ENCODE data around the gene ZNF124. TPM values are rescaled to one million over a fixed set of nuclear protein-coding genes. Genes with fewer than 3 reads are reported as not detected.

ZNF124 gene
- polyA plus RNA-seq, 1 of the 3 experiments (the other 2 are of a cell fraction): 2.7 TPM

DNA sequence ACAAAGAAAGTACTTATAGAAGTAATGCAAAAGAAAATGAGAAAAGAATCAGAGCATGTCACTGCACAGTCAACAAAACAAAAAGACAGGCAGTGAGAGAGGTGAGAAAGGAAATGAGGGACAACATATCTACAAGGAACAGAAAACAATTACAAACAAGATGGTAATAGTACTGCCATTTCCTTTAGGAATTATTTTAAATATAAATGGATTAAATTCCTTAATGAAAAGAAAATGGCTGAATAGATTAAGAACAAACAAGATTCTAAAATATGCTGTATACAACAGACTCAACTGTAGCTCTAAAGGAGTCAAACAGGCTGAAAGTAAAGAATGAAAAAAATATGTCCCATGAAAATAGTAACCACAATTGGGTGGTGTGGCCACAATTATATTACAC is 22.1 kb upstream of the ZNF124 start:
- no peaks in the 10 kb centered on the region; the same call in 1 of the 2 replicates for H3K9me2 ChIP-seq
- peaks cover 72 to 93% of the 10 kb centered on the region in 2 experiments for H3K36me3 ChIP-seq (replicated peaks in 1 of 2; ENCODE audit: control insufficient read depth in 1 of 2, insufficient read depth in 2 of 2, low read length in 1 of 2)
- TF ChIP-seq MXI1 (IDR thresholded peaks at IDR 0.05; ENCODE audit: low read depth, low read length) (no peak), EZH2phosphoT487 (IDR thresholded peaks at IDR 0.05; ENCODE audit: borderline replicate concordance, low read depth) (no peak)
- H4K20me1 ChIP-seq (ENCODE audit: insufficient read depth): no peaks in the 10 kb centered on the region
- no peak overlapping the region for H2AFZ ChIP-seq (ENCODE audit: low read depth)
- CTCF ChIA-PET: no interaction called here
- no peaks in the 10 kb centered on the region for H3K27me3 ChIP-seq (ENCODE audit: insufficient read depth)
- H3K9ac ChIP-seq: no peak overlapping the region
- H3K27ac ChIP-seq (ENCODE audit: low read depth in 2 of 2, low read length in 1 of 2): no peak overlapping the region
- H3K9me3 ChIP-seq: peaks cover 50% of the 10 kb centered on the region
- DNase-seq: no peak
- no peak overlapping the region for H3K4me2 ChIP-seq
- POLR2A ChIA-PET: no interaction called here
- no peak overlapping the region for H3K4me3 ChIP-seq (ENCODE audit: low read depth in 2 of 2, low read length in 1 of 2)
- no peaks in the 10 kb centered on the region for H3K4me1 ChIP-seq (ENCODE audit: control insufficient read depth in 1 of 2, insufficient read depth in 2 of 2, low read depth in 1 of 2, low read length in 1 of 2)
- H3K79me2 ChIP-seq (ENCODE audit: insufficient read depth): peaks cover 3% of the 10 kb centered on the region; the same call in 1 of the 2 replicates
- H3F3A ChIP-seq (replicated peaks; ENCODE audit: insufficient read depth): no peaks in the 10 kb centered on the region

DNA sequence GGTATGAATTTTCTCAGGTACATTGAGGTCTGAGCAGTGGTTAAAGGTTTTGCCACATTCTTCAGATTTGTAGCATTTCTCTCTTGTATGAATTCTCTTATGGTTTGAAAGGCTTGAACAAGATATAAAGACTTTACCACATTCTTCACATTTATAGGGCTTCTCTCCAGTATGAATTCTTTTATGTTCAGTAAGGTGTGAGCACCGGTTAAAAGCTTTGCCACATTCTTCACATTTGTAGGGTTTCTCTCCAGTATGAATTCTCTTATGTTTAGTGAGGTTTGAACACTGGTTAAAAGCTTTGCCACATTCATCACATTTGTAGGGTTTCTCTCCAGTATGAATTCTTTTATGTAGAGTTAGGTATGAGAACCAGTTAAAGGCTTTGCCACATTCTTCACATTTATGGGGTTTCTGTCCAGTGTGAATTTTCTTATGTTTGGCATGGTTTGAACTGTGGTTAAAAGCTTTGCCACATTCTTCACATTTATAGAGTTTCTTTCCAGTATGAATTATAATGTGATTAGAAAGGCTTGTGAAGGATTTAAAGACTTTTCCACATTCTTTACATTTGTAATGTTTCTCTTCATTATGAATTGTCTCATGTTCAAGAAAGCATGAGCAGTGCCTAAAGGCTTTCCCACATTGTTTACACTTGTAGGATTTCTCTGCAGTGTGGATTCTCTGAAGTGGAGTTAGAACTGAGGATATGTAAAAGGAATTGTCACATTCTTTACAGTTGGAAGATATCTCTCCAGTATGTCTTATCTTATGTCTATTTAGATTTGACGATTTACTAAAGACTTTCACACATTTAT is 18.4 kb upstream of the ZNF124 start:
- Histone ChIP-seq H3K79me2 (ENCODE audit: insufficient read depth) (peaks cover 3% of the 10 kb centered on the region; the same call in 1 of the 2 replicates), H3K9me3 (peaks cover 64% of the 10 kb centered on the region), H3K4me2 (no peak overlapping the region), H3K9me2 (0 out of 2 replicates have a peak, but pooled peaks cover 2% of the 10 kb centered on the region), H3K27ac (ENCODE audit: low read depth in 2 of 2, low read length in 1 of 2) (no peak overlapping the region), H3K4me3 (ENCODE audit: low read depth in 2 of 2, low read length in 1 of 2) (no peak overlapping the region), H3K36me3 (replicated peaks in 1 of 2; ENCODE audit: control insufficient read depth in 1 of 2, insufficient read depth in 2 of 2, low read length in 1 of 2) (peaks cover 45 to 87% of the 10 kb centered on the region in 2 experiments), H3K4me1 (ENCODE audit: control insufficient read depth in 1 of 2, insufficient read depth in 2 of 2, low read depth in 1 of 2, low read length in 1 of 2) (no peaks in the 10 kb centered on the region), H2AFZ (ENCODE audit: low read depth) (no peak overlapping the region), H3K9ac (no peak overlapping the region), H4K20me1 (ENCODE audit: insufficient read depth) (no peaks in the 10 kb centered on the region), H3K27me3 (ENCODE audit: insufficient read depth) (no peaks in the 10 kb centered on the region), H3F3A (replicated peaks; ENCODE audit: insufficient read depth) (no peaks in the 10 kb centered on the region)
- no peak for DNase-seq
- ChIA-PET POLR2A (no interaction called here), CTCF (interaction anchor here (1.2 kb wide), 1 partner anchor 10 kb away, joined by 3 read pairs; no protein-coding TSS in a partner anchor)
- WGBS (ENCODE audit: low lambda C conversion rate): 95% methylated on average over 2 of the region's 2 CpGs
- TF ChIP-seq REST (IDR thresholded peaks at IDR 0.05; ENCODE audit: low read depth, low read length): no peak
- TF ChIP-seq RXRA (IDR thresholded peaks at IDR 0.05; ENCODE audit: borderline replicate concordance, low read depth): no peak
- TF ChIP-seq YY1 (IDR thresholded peaks at IDR 0.05; ENCODE audit: low read depth): no peak
- TF ChIP-seq EZH2phosphoT487 (IDR thresholded peaks at IDR 0.05; ENCODE audit: borderline replicate concordance, low read depth): no peak
- TF ChIP-seq NFIC (IDR thresholded peaks at IDR 0.05; ENCODE audit: borderline replicate concordance): no peak
- no peak for TF ChIP-seq SMC3 (IDR thresholded peaks at IDR 0.05; ENCODE audit: low read depth, low read length)
- no peak for TF ChIP-seq GABPA (IDR thresholded peaks at IDR 0.05; ENCODE audit: low read depth)
- no peak for TF ChIP-seq MEF2A (IDR thresholded peaks at IDR 0.05; ENCODE audit: borderline replicate concordance, low read depth)
- TF ChIP-seq, protein P1, sequence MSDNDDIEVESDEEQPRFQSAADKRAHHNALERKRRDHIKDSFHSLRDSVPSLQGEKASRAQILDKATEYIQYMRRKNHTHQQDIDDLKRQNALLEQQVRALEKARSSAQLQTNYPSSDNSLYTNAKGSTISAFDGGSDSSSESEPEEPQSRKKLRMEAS (IDR thresholded peaks at IDR 0.05; ENCODE audit: low read depth): no peak
- no peak for TF ChIP-seq RAD21 (IDR thresholded peaks at IDR 0.05; ENCODE audit: low read length)
- TF ChIP-seq SIN3A (IDR thresholded peaks at IDR 0.05; ENCODE audit: borderline replicate concordance, low read depth, low read length): no peak
- TF ChIP-seq TCF12 (IDR thresholded peaks at IDR 0.05): no peak
- TF ChIP-seq CHD2 (IDR thresholded peaks at IDR 0.05; ENCODE audit: low read length, partially characterized antibody): no peak
- no peak for TF ChIP-seq GATA2 (CRISPR knock-in tag; IDR thresholded peaks at IDR 0.05)
- TF ChIP-seq POLR2AphosphoS5 (IDR thresholded peaks at IDR 0.05; ENCODE audit: low read depth, low read length): no peak
- TF ChIP-seq RFX5 (IDR thresholded peaks at IDR 0.05; ENCODE audit: low read length): no peak
- no peak for TF ChIP-seq EP300 (IDR thresholded peaks at IDR 0.05; ENCODE audit: borderline replicate concordance in 1 of 2, low read depth in 1 of 2, low read length in 1 of 2)
- no peak for TF ChIP-seq TEAD4 (IDR thresholded peaks at IDR 0.05; ENCODE audit: borderline replicate concordance, insufficient read depth)
- no peak for TF ChIP-seq JUND (IDR thresholded peaks at IDR 0.05)
- TF ChIP-seq MXI1 (IDR thresholded peaks at IDR 0.05; ENCODE audit: low read depth, low read length): no peak

Data from SK-N-SH (cell line).